Trophoblast cell (in vitro differentiated cells and primary cell): Measurements from ENCODE around the gene VPS16.

Experiments
- DNase-seq, 2 donors: peaks; one replicate each; pipeline ENCODE4 v3.0.0-alpha.2; 2016
- H2AFZ ChIP-seq: 2 replicates; pipeline ENCODE4 v1.6.1; 2013; ENCODE audit warnings: low read length, moderate library complexity, mild to moderate bottlenecking; ENCODE audit not compliant: insufficient read depth, poor library complexity
- H2AK5ac ChIP-seq: 2 replicates; pipeline ENCODE4 v1.6.1; 2013; ENCODE audit warnings: mild to moderate bottlenecking, low read length
- H2BK120ac ChIP-seq: 2 replicates; pipeline ENCODE4 v1.6.1; 2013; ENCODE audit warnings: low read length, mild to moderate bottlenecking, moderate library complexity; ENCODE audit not compliant: insufficient read depth, poor library complexity
- H2BK12ac ChIP-seq: 2 replicates; pipeline ENCODE4 v1.6.1; 2013; ENCODE audit warnings: mild to moderate bottlenecking, low read length, moderate library complexity
- H2BK5ac ChIP-seq: 2 replicates; pipeline ENCODE4 v1.6.1; 2013; ENCODE audit warnings: low read length, low read depth, moderate library complexity, mild to moderate bottlenecking; ENCODE audit not compliant: poor library complexity
- H3K14ac ChIP-seq: 2 replicates; pipeline ENCODE4 v1.6.1; 2013; ENCODE audit warnings: mild to moderate bottlenecking, low read length
- H3K18ac ChIP-seq: 2 replicates; pipeline ENCODE4 v1.6.1; 2013; ENCODE audit warnings: mild to moderate bottlenecking, low read length
- H3K23ac ChIP-seq: 2 replicates; pipeline ENCODE4 v1.6.1; 2013; ENCODE audit warnings: low read length
- H3K27ac ChIP-seq: 2 replicates; pipeline ENCODE4 v1.5.1; 2013; ENCODE audit warnings: low read depth, mild to moderate bottlenecking, inconsistent platforms, low read length, moderate library complexity
- H3K27me3 ChIP-seq: 2 replicates; pipeline ENCODE4 v1.6.1; 2013; ENCODE audit warnings: inconsistent platforms, mild to moderate bottlenecking, low read length, moderate library complexity; ENCODE audit not compliant: insufficient read depth
- H3K36me3 ChIP-seq, 2 experiments: 1 replicate in 1 of 2; 2 replicates in 1 of 2; pipeline ENCODE4 v1.6.1; 2013; ENCODE audit warnings: low read length in 2 of 2, mild to moderate bottlenecking in 2 of 2, moderate library complexity in 1 of 2; ENCODE audit not compliant: insufficient read depth in 2 of 2, control insufficient read depth in 1 of 2
- H3K4ac ChIP-seq: 2 replicates; pipeline ENCODE4 v1.6.1; 2013; ENCODE audit warnings: low read depth, mild to moderate bottlenecking, low read length, moderate library complexity
- H3K4me1 ChIP-seq, 2 experiments: 1 replicate in 1 of 2; 2 replicates in 1 of 2; pipeline ENCODE4 v1.6.1; 2013; ENCODE audit warnings: low read length in 2 of 2, mild to moderate bottlenecking in 2 of 2, moderate library complexity in 1 of 2; ENCODE audit not compliant: insufficient read depth in 2 of 2, control insufficient read depth in 1 of 2
- H3K4me2 ChIP-seq: 2 replicates; pipeline ENCODE4 v1.6.1; 2013; ENCODE audit warnings: inconsistent platforms, mild to moderate bottlenecking, low read length, moderate library complexity
- H3K4me3 ChIP-seq: 2 replicates; pipeline ENCODE4 v1.5.1; 2013; ENCODE audit warnings: mild to moderate bottlenecking, low read depth, low read length, inconsistent platforms
- H3K79me1 ChIP-seq: one replicate; pipeline ENCODE4 v1.6.1; 2013; ENCODE audit warnings: low read length
- H3K79me2 ChIP-seq: 2 replicates; pipeline ENCODE4 v1.6.1; 2013; ENCODE audit warnings: low read length, mild to moderate bottlenecking; ENCODE audit not compliant: control insufficient read depth, insufficient read depth, poor library complexity
- H3K9ac ChIP-seq: 2 replicates; pipeline ENCODE4 v1.6.1; 2013; ENCODE audit warnings: mild to moderate bottlenecking, low read length
- H3K9me3 ChIP-seq: 2 replicates; pipeline ENCODE4 v1.6.1; 2013; ENCODE audit warnings: low read depth, mild to moderate bottlenecking, control low read depth, inconsistent platforms, low read length; ENCODE audit not compliant: insufficient read depth
- H4K12ac ChIP-seq: 2 replicates; pipeline ENCODE4 v1.6.1; 2013; ENCODE audit warnings: low read depth, mild to moderate bottlenecking, low read length, moderate library complexity
- H4K8ac ChIP-seq: 2 replicates; pipeline ENCODE4 v1.6.1; 2013; ENCODE audit warnings: low read depth, mild to moderate bottlenecking, low read length, moderate library complexity
- H4K91ac ChIP-seq: one replicate; pipeline ENCODE4 v1.6.1; 2013; ENCODE audit warnings: low read depth, mild to moderate bottlenecking, low read length, moderate library complexity
- WGBS: extraction: QIAGEN DNeasy Blood & Tissue Kit; methylation state at CpG from one replicate; pipeline ENCODE4 v1.1.7; 2013; ENCODE audit warnings: missing lambda C conversion rate; ENCODE audit not compliant: insufficient read length, insufficient coverage; ENCODE audit errors: extremely low coverage; 5-methylcytosine and 5-hydroxymethylcytosine counted together

The VPS16 gene

GRCh38 chr20:2865101-2865500, 24.6 kb downstream of the VPS16 start:
- no peak overlapping the region for H3K9ac ChIP-seq
- H2BK120ac ChIP-seq, result no peak overlapping the region
- H3K27ac ChIP-seq, result no peak overlapping the region
- no peak overlapping the region for H2BK5ac ChIP-seq
- no peak overlapping the region for H4K91ac ChIP-seq
- no peaks in the 10 kb centered on the region for H3K79me2 ChIP-seq
- H4K8ac ChIP-seq, result no peak overlapping the region
- peak overlapping the region; percentile 12 for H3K4me3 ChIP-seq
- no peaks in the 10 kb centered on the region for H3K4me1 ChIP-seq
- H3K36me3 ChIP-seq, result peaks cover 38 to 39% of the 10 kb centered on the region in 2 experiments
- no peak overlapping the region for H3K23ac ChIP-seq
- H3K4ac ChIP-seq, result no peak overlapping the region
- no peak overlapping the region for H3K14ac ChIP-seq
- H3K4me2 ChIP-seq, result no peak overlapping the region
- H3K79me1 ChIP-seq, result no peaks in the 10 kb centered on the region
- H2AK5ac ChIP-seq, result no peak overlapping the region
- H3K9me3 ChIP-seq, result no peaks in the 10 kb centered on the region
- H2BK12ac ChIP-seq, result no peak overlapping the region
- no peaks in the 10 kb centered on the region for H3K27me3 ChIP-seq
- no peak overlapping the region for H2AFZ ChIP-seq
- WGBS, result no CpG with 5 or more reads among the region's 10 CpGs
- H4K12ac ChIP-seq, result no peak overlapping the region
- no peak overlapping the region for H3K18ac ChIP-seq
- no peak for DNase-seq

GRCh38 chr20:2865630-2866029, 25.1 kb downstream of the VPS16 start:
- H2AFZ ChIP-seq, result no peak overlapping the region
- H3K14ac ChIP-seq, result no peak overlapping the region
- no peak overlapping the region for H3K9ac ChIP-seq
- no peak overlapping the region for H4K12ac ChIP-seq
- H3K79me1 ChIP-seq, result no peaks in the 10 kb centered on the region
- H3K27ac ChIP-seq, result no peak overlapping the region
- H2BK120ac ChIP-seq, result no peak overlapping the region
- H3K23ac ChIP-seq, result no peak overlapping the region
- no peak overlapping the region for H2AK5ac ChIP-seq
- no peak overlapping the region for H2BK5ac ChIP-seq
- H3K79me2 ChIP-seq, result no peaks in the 10 kb centered on the region
- H2BK12ac ChIP-seq, result no peak overlapping the region
- no peaks in the 10 kb centered on the region for H3K27me3 ChIP-seq
- peaks cover 0 to 1% of the 10 kb centered on the region in 2 experiments for H3K4me1 ChIP-seq
- no peak for DNase-seq
- no peak overlapping the region for H4K8ac ChIP-seq
- no peak overlapping the region for H4K91ac ChIP-seq
- no peak overlapping the region for H3K4me3 ChIP-seq
- no peak overlapping the region for H3K4ac ChIP-seq
- H3K36me3 ChIP-seq, result peaks cover 37 to 38% of the 10 kb centered on the region in 2 experiments
- H3K4me2 ChIP-seq, result no peak overlapping the region
- WGBS, result no CpG with 5 or more reads among the region's 3 CpGs
- H3K18ac ChIP-seq, result no peak overlapping the region
- no peaks in the 10 kb centered on the region for H3K9me3 ChIP-seq

GRCh38 chr20:2866236-2866635, 25.7 kb downstream of the VPS16 start:
- no peak overlapping the region for H4K8ac ChIP-seq
- no peaks in the 10 kb centered on the region for H3K79me1 ChIP-seq
- no peak overlapping the region for H3K14ac ChIP-seq
- no peak overlapping the region for H3K18ac ChIP-seq
- no peak overlapping the region for H3K4me2 ChIP-seq
- H3K4me1 ChIP-seq, result peaks cover 0 to 7% of the 10 kb centered on the region in 2 experiments
- no peak overlapping the region for H4K12ac ChIP-seq
- H3K79me2 ChIP-seq, result no peaks in the 10 kb centered on the region
- H3K36me3 ChIP-seq, result peaks cover 31 to 32% of the 10 kb centered on the region in 2 experiments
- H2AFZ ChIP-seq, result no peak overlapping the region
- WGBS, result no CpG with 5 or more reads among the region's 11 CpGs
- H3K9me3 ChIP-seq, result no peaks in the 10 kb centered on the region
- no peak overlapping the region for H3K27ac ChIP-seq
- no peak overlapping the region for H3K23ac ChIP-seq
- no peak overlapping the region for H2AK5ac ChIP-seq
- no peak overlapping the region for H2BK5ac ChIP-seq
- no peak for DNase-seq
- H3K4me3 ChIP-seq, result no peak overlapping the region
- no peak overlapping the region for H4K91ac ChIP-seq
- H3K4ac ChIP-seq, result no peak overlapping the region
- H3K9ac ChIP-seq, result no peak overlapping the region
- no peak overlapping the region for H2BK120ac ChIP-seq
- no peaks in the 10 kb centered on the region for H3K27me3 ChIP-seq
- H2BK12ac ChIP-seq, result no peak overlapping the region

GRCh38 chr20:2867081-2867864, 26.7 kb downstream of the VPS16 start:
- Histone ChIP-seq H3K9me3 (peaks cover 3% of the 10 kb centered on the region), H3K36me3 (peaks cover 22 to 26% of the 10 kb centered on the region in 2 experiments), H3K23ac (no peak overlapping the region), H3K4me3 (no peak overlapping the region), H3K4ac (no peak overlapping the region), H3K4me2 (no peak overlapping the region), H2BK120ac (no peak overlapping the region), H3K4me1 (peaks cover 2 to 7% of the 10 kb centered on the region in 2 experiments), H3K18ac (no peak overlapping the region), H2BK12ac (no peak overlapping the region), H2AFZ (no peak overlapping the region), H2AK5ac (no peak overlapping the region), H3K9ac (no peak overlapping the region), H3K27ac (no peak overlapping the region), H3K79me1 (no peaks in the 10 kb centered on the region), H3K27me3 (peaks cover 4% of the 10 kb centered on the region), H4K12ac (no peak overlapping the region), H4K8ac (no peak overlapping the region), H2BK5ac (no peak overlapping the region), H3K14ac (no peak overlapping the region), H4K91ac (no peak overlapping the region), H3K79me2 (no peaks in the 10 kb centered on the region)
- DNase-seq, result peak; percentile 63 to 73
- WGBS, result no CpG with 5 or more reads among the region's 12 CpGs
